ENCODE results near the gene GLT8D2. TPM values are rescaled to one million over a fixed set of nuclear protein-coding genes. Genes with fewer than 3 reads are reported as not detected.

Gene GLT8D2
- total and polyA plus RNA-seq, 2 donors (not counting 1 experiment from before 2014, with no cell fraction given), result not detected

- Histone ChIP-seq H3K27me3 (replicated peaks in 1 of 4; ENCODE audit: control extremely low read depth in 1 of 4, control insufficient read depth in 3 of 4, insufficient read depth in 4 of 4, low read length in 3 of 4) (no peaks in the 10 kb centered on the region), H3K9ac (ENCODE audit: low read length) (no peak overlapping the region), H3K4me3 (ENCODE audit: control extremely low read depth in 1 of 5, extremely low read depth in 1 of 5, insufficient read depth in 1 of 5, low read depth in 2 of 5, low read length in 4 of 5) (no peak overlapping the region), H3K4me1 (ENCODE audit: control insufficient read depth in 2 of 2, insufficient read depth in 2 of 2, low read length in 2 of 2) (no peaks in the 10 kb centered on the region), H3K27ac (ENCODE audit: low read length in 2 of 2) (no peak overlapping the region), H3K9me3 (ENCODE audit: control extremely low read depth in 1 of 3, control insufficient read depth in 2 of 3, insufficient read depth in 1 of 3, low read length in 2 of 3) (no peaks in the 10 kb centered on the region), H2AFZ (ENCODE audit: insufficient read depth, low read depth, low read length, poor library complexity, severe bottlenecking) (no peak overlapping the region), H4K20me1 (ENCODE audit: control insufficient read depth, insufficient read depth, low read length, poor library complexity, severe bottlenecking) (no peaks in the 10 kb centered on the region), H3K36me3 (replicated peaks in 1 of 2; ENCODE audit: control extremely low read depth in 1 of 2, control insufficient read depth in 1 of 2, extremely low read depth in 1 of 2, insufficient read depth in 2 of 2, low read length in 1 of 2) (peaks cover 15 to 28% of the 10 kb centered on the region in 2 experiments), H3K79me2 (ENCODE audit: control insufficient read depth, insufficient read depth, low read length) (peaks cover 22% of the 10 kb centered on the region), H3K4me2 (replicated peaks; ENCODE audit: low read depth, low read length, poor library complexity, severe bottlenecking) (no peak overlapping the region)
- ChIA-PET CTCF (no interaction called here), POLR2A (no interaction called here)
- TF ChIP-seq EZH2 (IDR thresholded peaks at IDR 0.05; ENCODE audit: borderline replicate concordance, insufficient read depth, low read depth, low read length, poor library complexity, severe bottlenecking) (no peak), CTCF (IDR thresholded peaks at IDR 0.05) (no peak)
- Mint-ChIP-seq H3K27ac (no peak overlapping the region), H3K4me1 (peaks cover 2% of the 10 kb centered on the region), H3K9me3 (ENCODE audit: insufficient read depth) (no peaks in the 10 kb centered on the region), H3K4me3 (no peak overlapping the region), H3K27me3 (no peaks in the 10 kb centered on the region)
- intact Hi-C loops (cut with micrococcal nuclease), result no loop called here
- ATAC-seq (ENCODE audit: low read depth) (no peak), DNase-seq (no peak)
- no CpG with 5 or more reads among the region's 1 CpG for WGBS (ENCODE audit: insufficient coverage)
Observed at GRCh38 chr12:104079024-104079423, 29.0 kb upstream of the GLT8D2 start.

- no peak overlapping the region for H3K27ac Mint-ChIP-seq
- Histone ChIP-seq H3K79me2 (ENCODE audit: control insufficient read depth, insufficient read depth, low read length) (peaks cover 27% of the 10 kb centered on the region), H3K4me3 (ENCODE audit: control extremely low read depth in 1 of 5, extremely low read depth in 1 of 5, insufficient read depth in 1 of 5, low read depth in 2 of 5, low read length in 4 of 5) (no peak overlapping the region), H3K27me3 (replicated peaks in 1 of 4; ENCODE audit: control extremely low read depth in 1 of 4, control insufficient read depth in 3 of 4, insufficient read depth in 4 of 4, low read length in 3 of 4) (no peaks in the 10 kb centered on the region), H3K4me2 (replicated peaks; ENCODE audit: low read depth, low read length, poor library complexity, severe bottlenecking) (no peak overlapping the region), H3K36me3 (replicated peaks in 1 of 2; ENCODE audit: control extremely low read depth in 1 of 2, control insufficient read depth in 1 of 2, extremely low read depth in 1 of 2, insufficient read depth in 2 of 2, low read length in 1 of 2) (peaks cover 8 to 15% of the 10 kb centered on the region in 2 experiments), H3K9me3 (ENCODE audit: control extremely low read depth in 1 of 3, control insufficient read depth in 2 of 3, insufficient read depth in 1 of 3, low read length in 2 of 3) (no peaks in the 10 kb centered on the region), H3K9ac (ENCODE audit: low read length) (no peak overlapping the region), H4K20me1 (ENCODE audit: control insufficient read depth, insufficient read depth, low read length, poor library complexity, severe bottlenecking) (no peaks in the 10 kb centered on the region), H3K27ac (ENCODE audit: low read length in 2 of 2) (no peak overlapping the region), H2AFZ (ENCODE audit: insufficient read depth, low read depth, low read length, poor library complexity, severe bottlenecking) (no peak overlapping the region), H3K4me1 (ENCODE audit: control insufficient read depth in 2 of 2, insufficient read depth in 2 of 2, low read length in 2 of 2) (no peaks in the 10 kb centered on the region)
- TF ChIP-seq EZH2 (IDR thresholded peaks at IDR 0.05; ENCODE audit: borderline replicate concordance, insufficient read depth, low read depth, low read length, poor library complexity, severe bottlenecking) (no peak), CTCF (IDR thresholded peaks at IDR 0.05) (no peak)
- intact Hi-C loops (cut with micrococcal nuclease), result no loop called here
- H3K4me3 Mint-ChIP-seq, result no peak overlapping the region
- peaks cover 2% of the 10 kb centered on the region for H3K4me1 Mint-ChIP-seq
- no peaks in the 10 kb centered on the region for H3K27me3 Mint-ChIP-seq
- CTCF ChIA-PET, result interaction anchor here (1.8 kb wide), 1 partner anchor 36 kb away, joined by 5 read pairs; no protein-coding TSS in a partner anchor
- ATAC-seq (ENCODE audit: low read depth) (no peak), DNase-seq (no peak)
- no CpG with 5 or more reads among the region's 1 CpG for WGBS (ENCODE audit: insufficient coverage)
- no peaks in the 10 kb centered on the region for H3K9me3 Mint-ChIP-seq (ENCODE audit: insufficient read depth)
- POLR2A ChIA-PET, result no interaction called here
Observed at GRCh38 chr12:104073699-104074098, 23.7 kb upstream of the GLT8D2 start.

All from B cell (primary cell).